ENCODE measurements around the gene CFAP74.
"Not testable (repeated sequence)": the region's sequence is repeated elsewhere in the genome, so short reads cannot be mapped to it uniquely, and the experiment has no call there.

The CFAP74 gene

GRCh38 chr1:1985375-1986050 lies 18.1 kb downstream of the CFAP74 start:
- no peak for DNase-seq

DNA sequence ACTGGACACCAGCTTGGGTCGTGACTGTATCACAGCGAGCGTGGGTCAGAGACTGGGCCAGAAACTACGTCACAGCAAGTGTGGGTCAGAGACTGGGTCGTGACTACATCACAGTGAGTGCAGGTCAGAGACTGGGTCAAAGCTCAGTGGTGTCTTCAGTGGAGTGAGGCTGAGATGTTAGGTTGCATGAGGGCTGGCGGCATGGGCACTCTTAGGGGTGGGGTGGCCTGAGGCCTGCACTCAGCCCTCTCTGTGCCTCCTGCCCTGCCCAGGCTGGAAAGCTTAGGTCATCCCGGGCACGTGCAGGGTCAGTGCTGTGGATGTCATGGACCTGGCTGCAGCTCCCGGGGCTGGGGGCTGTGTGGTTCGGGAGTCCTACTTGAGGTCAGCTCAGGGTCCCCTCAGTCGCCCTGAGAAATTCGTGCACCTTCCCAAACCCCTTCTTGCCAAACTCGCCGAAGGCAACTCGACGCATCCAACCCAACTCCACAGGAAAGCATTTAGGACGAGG lies 19.0 kb downstream of the CFAP74 start:
- no peak for DNase-seq

GRCh38 chr1:1982379-1983232 lies 21.0 kb downstream of the CFAP74 start:
- DNase-seq: no peak

DNA sequence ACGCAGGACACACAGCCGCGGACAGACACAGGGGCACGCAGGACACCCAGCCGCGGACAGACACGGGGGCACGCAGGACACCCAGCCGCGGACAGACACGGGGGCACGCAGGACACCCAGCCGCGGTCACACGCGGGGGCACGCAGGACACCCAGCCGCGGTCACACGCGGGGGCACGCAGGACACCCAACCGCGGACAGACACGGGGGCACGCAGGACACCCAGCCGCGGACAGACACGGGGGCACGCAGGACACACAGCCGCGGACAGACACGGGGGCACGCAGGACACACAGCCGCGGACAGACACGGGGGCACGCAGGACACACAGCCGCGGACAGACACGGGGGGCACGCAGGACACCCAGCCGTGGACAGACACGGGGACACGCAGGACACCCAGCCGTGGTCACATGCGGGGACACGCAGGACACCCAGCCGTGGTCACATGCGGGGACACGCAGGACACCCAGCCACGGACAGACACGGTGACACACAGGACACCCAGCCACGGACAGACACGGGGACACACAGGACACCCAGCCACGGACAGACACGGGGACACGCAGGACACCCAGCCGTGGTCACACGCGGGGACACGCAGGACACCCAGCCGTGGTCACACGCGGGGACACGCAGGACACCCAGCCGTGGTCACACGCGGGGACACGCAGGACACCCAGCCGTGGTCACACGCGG lies 21.8 kb downstream of the CFAP74 start:
- DNase-seq: not testable (repeated sequence)

DNA sequence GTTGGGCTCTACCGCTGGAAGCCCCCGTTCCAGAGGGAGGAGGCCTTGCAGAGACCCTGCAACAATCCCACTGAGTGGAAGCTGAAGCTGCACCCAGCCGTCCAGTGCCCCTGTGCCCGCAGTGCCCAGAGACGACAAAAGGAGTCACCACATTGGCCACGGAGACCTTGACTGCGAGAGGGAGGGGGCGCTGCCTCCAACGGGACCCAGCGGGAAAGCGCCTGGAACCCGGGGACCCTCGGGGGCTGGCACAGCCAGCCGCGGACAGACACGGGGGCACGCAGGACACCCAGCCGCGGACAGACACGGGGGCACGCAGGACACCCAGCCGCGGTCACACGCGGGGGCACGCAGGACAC lies 22.5 kb downstream of the CFAP74 start:
- no peak for DNase-seq

- no peak for DNase-seq
Observed at GRCh38 chr1:1980467-1981141, 23.0 kb downstream of the CFAP74 start.

GRCh38 chr1:1979482-1980165 lies 24.0 kb downstream of the CFAP74 start:
- no peak for DNase-seq

DNA sequence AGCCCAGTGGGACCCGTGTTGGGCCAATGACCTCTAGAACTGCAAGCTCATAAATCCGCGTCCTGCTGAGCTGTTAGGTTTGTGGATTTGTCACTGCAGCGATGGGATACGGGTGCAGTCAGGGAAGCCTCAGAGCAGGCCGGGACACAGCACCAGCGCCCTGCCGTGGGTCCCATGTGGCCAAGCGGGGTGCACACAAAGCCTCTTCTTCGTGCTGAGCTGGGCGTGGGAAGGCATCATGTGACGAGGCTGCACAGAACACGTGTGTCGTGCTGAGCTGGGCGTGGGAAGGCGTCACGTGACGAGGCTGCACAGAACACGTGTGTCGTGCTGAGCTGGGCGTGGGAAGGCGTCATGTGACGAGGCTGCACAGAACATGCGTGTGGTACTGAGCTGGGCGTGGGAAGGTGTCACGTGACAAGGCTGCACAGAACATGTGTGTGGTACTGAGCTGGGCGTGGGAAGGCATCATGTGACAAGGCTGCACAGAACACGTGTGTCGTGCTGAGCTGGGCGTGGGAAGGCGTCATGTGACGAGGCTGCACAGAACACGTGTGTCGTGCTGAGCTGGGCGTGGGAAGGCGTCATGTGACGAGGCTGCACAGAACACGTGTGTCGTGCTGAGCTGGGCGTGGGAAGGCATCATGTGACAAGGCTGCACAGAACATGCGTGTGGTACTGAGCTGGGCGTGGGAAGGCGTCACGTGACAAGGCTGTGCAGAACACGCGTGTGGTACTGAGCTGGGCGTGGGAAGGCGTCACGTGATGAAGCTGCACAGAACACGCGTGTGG lies 24.7 kb downstream of the CFAP74 start:
- DNase-seq: not testable (repeated sequence)

DNA sequence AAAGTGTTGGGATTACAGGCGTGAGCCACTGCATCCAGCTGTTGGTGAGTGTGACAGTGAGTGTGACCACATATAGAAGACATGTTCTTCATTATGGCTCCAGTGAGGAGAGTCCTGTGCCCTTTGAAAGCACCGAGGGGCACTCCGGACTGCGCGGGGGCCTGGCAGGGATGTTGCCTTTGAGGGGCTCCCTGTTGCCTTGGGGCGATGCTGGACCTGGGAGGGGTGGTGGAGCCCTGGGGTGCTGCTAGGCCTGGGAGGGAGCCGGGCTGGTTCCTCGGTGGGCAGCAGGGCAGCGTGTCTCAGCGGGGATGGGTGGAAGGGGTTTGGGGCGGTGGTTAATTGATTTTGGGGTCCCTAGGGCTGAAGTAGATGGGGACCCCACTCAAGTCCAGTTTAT lies 25.5 kb downstream of the CFAP74 start:
- no peak for DNase-seq

DNA sequence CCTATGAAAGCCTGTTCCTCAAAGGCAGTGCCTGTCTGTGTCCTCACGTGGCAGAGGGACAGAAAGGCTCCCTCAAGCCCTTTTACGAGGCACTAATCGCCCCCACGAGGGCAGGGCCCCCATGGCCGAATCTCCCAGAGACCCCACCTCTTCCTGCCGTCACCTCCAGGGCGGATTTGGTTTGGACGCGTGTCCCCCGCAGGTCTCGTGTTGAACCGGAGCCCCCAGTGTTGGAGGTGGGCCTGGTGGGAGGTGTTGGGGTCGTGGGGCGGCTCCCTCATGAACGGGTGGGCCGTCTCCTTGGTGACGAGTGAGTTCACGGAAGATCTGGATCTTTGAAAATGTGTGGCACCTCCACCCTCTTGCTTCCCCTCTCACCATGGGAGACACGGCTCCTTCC lies 27.6 kb downstream of the CFAP74 start:
- no peak for DNase-seq

DNA sequence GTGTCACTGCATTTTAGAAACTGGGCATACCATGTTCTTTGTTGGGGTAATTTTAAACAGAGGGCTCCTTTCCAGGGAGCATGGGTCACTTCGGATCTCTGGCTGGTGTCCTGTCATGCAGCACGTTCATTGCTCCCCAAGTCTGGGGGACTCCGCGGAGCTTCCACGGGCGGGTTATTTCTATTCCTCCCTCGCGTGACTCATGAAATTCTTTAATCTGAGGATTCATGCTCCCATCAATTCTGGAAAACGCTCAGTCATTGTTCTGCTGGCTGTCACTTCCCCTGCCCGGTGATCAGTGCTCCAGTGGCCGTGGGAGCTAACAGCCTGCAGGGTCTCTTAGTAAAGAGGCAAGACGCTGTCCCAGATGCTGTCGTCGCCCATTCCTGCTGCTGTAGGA lies 28.1 kb downstream of the CFAP74 start:
- no peak for DNase-seq

- DNase-seq: no peak
Observed at GRCh38 chr1:1974834-1975233, 28.8 kb downstream of the CFAP74 start.

GRCh38 chr1:1973716-1974642 lies 29.6 kb downstream of the CFAP74 start:
- no peak for DNase-seq

DNA sequence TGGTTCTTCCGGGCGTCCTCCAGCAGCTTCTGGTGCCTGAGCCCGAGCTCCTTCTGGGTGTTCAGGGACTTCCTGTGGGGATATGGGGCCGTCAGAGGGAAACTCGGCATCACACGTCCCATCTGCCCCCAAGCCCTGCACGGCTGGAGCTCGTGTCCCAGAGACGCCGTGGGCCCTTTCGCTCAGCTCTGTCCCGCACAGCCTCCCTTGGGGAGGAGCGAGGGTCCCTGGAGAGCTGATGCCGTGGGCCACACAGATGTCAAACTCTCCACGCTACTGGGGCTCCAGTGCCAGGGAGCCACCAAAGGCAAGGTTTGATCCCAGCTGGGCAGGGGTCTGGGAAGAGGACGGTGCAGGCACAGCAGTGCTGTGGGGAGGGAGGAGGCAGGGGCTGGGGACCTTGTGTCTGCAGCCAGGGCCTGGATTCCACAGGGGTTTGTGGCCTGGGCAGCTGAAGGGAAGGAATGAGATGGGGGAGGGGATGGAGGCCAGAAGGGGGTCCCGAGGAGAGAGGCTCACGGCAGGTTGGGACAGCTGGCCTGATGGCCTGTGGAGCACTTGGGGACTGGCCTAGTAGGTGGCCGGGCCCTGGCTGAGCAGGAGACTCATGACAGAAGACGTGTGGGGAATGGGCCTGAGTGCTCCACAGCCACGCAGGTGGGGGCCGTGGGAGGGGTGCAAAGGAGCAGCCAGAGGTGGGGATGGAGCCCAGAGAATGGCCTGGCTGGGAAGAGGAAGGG lies 30.4 kb downstream of the CFAP74 start:
- DNase-seq: no peak

DNA sequence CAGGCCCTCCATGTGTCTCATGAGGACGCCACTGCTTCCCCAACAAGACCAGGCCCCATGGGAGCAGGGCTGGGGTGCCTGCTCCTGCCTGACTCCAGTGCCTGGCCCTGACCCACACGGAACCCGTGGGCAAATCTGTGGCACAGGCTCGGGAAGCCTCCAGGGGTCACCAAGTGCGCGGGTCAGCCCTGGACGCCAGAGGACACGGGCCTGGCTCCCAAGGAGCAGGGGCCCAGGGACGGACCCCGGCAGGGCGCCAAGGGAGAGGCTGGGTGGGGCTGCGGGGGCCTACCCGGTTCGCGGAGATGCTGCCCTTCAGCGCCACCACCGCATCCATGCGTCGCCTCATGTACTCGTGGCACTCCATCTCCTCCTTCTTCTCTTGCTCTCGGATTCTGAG lies 31.9 kb downstream of the CFAP74 start:
- DNase-seq: no peak

DNA sequence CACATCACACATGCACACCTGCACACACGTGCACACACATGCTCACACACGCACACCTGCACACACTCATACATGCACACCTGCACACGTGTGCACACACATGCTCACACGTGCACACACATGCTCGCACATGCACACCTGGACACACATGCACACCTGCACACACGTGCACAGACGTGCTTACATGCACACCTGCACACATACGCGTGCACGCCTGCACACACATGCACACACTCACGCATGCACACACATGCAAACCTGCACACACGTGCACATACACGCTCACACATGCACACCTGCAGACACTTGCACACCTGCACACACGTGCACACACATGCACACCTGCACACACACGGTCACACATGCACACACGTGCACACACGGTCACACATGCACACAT lies 32.6 kb downstream of the CFAP74 start:
- DNase-seq: no peak

DNA sequence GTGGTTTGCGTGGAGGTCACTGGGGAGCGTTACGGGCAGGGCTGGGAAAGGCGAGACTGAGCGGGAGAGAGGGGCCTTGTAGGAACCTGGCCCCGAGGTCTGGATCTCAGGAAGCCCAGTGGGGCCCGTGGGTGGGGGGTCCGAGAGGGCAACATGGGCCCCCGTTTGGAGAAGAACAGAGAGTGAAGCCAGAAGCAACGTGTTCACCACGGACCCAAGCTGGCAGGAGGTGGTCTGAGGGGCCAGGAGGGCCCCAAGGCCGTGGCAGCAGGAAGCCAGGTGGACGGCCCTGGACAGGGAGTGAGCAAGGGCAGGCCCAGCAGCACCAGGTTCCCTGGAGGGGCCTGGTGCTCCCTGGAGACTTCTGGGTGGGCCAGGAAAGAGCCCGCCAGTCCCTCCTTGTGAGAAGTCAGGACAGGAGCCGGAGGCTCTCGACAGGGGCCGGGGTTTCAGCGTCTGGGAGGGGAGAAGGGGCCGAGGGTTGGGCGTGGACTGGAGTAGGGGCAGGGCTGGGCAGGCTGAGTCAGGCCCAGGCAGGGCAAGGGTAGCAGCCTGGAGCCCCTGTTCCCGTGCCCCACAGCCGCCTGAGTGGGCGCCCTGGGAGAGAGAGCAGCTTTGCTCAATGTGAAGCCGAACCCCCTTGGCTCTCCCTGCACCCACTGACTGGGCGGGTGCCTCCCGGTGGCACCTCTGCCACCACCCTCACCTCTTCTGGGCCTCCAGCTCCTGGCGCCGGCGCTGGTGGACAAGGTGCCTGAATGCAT lies 33.5 kb downstream of the CFAP74 start:
- no peak for DNase-seq

- DNase-seq: no peak
Observed at GRCh38 chr1:1969505-1969900, 34.1 kb downstream of the CFAP74 start.

Measured in right kidney (tissue), 1 donor.